GM18907 (cell line): ENCODE results near the gene MRPL55.

Source experiments
- ATAC-seq: cut with Tn5 transposase; IDR thresholded peaks from one replicate; pipeline ENCODE4 v1.9.1; 2021; ENCODE audit warnings: mild to moderate bottlenecking, moderate library complexity; ENCODE audit not compliant: unreplicated experiment

The MRPL55 gene

DNA sequence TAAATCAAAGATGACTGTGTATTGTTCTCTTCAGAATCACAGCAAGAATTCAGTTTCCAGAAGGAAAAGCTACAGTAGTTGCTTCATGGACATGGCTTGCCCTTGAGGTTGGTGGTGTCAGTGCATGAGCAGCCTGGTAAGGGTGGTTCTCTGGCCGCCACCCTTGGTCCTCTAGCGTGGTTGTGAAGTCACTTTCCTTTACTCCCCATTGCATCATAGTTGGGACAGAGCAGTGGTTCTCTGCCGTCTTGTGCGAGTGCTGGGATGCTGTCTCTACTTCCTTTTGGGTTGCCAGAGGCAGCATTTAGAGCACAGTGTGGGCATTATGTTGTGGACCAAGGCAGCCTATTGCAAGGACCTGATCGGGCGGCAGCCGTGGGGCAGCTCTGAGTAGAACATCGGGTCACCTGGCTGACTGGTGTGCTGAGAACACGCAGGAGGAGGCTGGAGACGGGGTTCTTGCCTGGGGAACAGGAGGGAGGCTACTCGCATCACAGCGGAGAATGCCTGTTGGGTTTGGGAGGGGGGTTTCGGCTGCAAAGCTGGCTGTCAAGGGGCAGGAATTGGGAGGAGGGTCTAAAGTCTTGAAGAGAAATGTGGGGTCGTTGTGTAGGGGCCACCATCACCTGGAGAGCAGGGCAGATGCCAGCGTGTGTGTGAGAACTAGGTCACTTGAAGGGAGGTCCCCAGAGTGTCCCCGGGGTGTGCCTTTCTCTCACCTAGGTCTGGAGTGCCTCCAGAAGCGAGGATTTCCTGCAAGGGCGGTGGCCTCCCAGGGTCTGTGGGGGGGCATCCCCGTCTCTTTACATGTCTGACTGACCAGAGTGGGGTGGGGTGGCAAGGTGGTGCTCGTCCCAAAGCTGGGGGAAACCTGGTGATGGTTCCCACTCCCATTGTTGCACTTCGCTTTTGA lies 20.3 kb downstream of the MRPL55 start:
- ATAC-seq, result no peak

DNA sequence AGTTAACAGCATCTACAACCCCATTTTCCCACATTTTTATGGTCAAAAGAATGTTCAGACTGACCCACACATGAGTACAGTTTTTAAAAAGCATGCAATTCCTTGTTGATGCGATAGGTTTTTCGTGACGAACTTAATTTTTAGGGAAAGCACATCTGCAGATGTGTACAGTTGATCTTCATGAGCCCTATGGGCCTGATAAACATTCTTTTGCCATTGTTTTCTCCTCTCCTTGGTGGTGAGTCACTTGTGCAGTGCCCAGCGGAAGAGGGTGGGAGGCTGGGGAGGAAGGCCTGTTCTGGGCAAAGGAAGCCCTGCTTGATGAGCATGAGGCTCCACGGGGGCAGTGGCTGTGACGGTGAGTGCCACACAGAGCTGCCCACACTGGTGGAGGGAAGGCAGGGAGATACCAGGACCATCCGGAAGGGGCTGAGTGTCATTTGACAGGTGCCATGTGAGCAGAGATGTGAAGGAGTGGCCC lies 21.3 kb downstream of the MRPL55 start:
- no peak for ATAC-seq

DNA sequence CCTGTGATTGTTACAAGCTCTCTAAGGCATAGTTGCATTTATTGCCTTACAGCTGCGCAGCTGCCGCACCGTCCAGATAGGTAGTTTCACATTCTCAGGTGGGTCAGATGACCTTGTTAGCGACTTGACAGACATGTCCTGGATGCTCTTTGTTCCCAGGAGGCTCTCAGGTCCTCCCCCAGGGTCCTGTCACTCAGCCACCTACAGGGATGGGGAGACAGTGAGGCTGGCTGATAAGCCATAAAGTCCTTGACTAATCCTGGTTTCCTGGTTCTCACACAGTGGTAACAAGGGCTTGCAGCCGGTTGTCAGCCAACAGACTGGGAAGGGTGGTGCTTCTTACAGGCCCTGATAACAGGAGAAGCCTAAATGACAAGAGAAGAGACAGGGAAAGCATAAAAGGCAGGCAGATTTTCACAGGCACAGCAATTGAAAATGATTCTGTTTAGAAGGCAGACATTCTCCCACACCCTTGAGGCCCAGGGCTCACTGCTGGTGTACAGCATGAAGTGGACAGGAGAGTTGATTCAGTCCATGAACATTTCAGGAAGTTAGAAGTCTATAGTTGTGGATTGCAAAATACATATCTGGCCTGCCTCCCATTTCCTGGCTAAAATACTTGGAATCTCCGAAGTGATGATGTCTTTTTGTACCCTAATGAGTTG lies 23.7 kb downstream of the MRPL55 start:
- no peak for ATAC-seq

DNA sequence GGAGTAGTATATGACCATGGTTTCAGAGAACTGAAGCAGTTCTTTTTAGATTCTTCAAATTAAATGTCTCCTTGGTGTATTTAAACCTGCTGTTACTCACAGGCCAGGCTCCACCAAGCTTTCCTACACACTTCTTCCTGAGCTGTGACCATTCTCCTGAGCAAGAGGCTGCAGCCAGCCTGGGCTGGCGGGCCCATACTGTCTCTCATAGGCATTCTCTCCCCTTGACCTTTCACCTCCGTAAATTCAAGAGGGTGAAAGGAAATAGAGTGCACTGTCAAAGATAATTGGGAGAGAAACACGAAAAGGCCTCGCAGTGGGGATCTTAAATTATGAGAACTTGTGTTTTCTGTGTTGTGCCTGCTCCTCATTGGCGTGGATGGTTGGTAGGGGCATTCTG lies 24.3 kb downstream of the MRPL55 start:
- no peak for ATAC-seq

- no peak for ATAC-seq
Measured at GRCh38 chr1:228084325-228084724, 24.8 kb downstream of the MRPL55 start.

DNA sequence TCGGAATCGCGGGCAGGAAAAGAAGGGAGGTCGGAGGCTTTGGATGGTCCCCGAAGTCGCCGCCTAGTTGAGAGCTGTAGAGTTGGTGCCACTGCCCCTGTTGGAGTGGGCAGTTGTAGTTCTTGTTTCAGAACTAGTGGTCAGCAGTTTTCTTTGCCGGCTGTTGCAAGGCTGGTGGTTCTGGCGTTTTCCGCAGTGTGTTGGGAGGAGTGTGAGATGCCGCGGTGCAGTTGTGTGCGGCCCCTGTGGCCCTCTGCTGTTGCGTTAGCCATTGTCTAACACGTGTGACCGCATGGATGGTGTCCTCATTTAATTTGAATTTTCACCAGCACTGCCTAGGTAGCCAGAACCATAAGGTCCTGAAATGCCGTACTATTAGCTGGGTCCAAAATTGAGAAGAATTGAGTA lies 25.2 kb downstream of the MRPL55 start:
- ATAC-seq, result no peak

DNA sequence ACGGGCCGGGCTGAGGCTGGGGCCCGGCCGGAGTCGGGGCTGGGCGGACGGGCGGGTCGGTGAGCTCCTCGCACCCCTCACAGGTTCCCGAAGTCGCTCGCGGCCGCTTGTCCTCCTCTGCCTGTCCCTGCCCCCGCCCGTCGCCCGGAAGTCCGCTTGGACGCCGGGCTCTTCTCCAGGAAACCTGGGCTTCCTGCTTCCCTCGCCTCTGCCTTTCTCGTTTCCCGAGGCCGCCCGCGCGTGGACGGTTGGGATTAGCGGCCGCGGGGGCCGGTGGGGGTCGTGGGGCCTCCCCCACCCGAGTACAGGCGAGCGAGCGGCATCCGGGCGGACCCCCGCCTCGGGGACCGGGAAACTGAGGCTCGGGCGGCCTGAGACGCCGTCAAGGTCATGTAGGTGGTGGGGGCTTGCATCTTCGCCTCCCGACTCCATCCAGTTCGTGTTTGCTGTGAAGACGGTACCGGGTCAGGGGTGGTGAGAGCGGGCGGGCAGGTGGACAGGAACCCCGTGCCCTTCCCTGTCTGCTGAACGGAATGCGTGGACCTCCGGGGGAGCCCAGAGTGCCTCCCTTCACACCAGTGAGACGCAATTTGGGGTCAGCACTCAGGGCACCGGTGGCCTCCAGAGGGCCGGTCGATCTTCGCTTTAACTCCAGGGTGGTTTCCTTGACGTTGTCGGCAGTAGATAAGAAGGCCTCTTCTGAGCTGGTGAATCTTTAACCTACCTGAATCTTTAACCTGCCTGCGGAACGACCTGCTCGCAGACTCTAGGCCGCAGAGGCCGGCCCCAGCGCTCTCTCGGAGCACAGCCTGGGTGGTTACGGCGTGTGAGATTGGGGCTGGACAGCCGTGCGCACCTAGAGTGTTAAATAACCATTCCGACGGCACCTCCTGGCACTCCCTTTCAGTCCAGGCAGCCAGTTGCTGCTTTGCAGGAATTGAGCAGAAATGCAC lies 25.9 kb downstream of the MRPL55 start:
- peak; percentile 22 for ATAC-seq

DNA sequence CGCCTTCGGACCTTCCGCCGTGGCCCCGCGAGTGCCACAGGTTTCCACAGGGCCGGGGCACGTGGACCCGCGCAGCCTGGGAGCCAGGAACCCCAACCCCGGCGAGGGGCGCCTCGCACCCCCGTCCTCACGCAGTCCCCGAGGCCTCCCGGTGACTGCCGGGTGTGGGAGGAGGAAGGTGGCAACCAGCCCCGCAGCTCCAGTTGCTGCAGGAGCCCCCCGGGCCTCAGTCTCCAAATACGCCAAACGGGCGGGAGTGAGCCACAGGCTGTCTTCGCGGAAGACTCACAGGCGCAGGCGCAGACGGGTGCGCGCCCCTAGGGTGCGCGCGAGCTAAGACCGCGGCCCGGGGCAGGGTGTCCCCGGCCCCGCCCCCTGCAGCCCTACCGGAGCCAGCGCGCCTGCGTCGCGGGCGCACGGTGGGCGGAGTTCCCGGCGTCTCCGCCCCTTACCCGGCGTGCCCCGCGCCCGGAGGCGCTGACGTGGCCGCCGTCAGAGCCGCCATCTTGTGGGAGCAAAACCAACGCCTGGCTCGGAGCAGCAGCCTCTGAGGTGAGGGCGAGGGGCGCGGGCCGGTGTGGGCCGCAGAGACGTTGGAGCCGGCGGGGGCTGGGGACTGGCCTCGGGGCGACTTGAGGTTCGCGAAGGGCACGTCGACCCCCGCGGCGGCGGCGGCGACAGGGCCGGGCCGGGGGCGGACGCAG lies 26.7 kb downstream of the MRPL55 start, which contains the start of gene ARF1:
Gene ARF1, plus strand, starts transcription at position 495 of the 704 bp plus-strand sequence. CDS start 14,407 bp downstream, outside the sequence.
- ATAC-seq, result peak; percentile 74

DNA sequence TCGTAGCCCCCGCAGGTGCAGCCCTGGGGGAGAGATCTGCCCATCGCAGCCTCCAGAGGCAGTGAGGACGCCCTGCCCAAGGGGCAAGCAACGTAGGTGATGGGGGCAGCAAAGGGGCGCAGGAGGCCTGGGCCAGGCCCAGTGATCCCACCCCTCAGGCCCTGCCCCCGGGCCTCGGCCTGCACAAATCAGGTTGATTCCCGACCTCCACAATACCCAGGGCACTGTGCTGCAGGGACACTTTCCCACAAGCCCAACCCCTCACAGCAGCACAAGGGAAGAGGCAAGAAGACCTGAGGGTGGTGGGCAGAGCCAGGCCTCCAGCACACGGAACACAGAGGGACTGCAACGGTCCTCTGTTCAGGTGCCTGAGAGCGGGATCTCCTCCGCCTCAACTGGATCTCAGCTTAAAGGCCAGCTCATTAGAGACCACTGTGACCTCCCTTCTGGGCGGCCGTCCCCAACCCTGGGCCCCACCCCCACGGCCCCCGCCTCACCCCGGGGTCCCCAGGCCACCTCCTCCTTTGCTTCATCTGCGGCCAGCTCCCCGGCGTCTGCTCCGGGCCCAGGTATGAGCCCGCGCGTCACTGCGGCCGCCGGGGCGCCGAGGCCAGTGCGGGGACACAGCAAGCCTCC lies 27.4 kb downstream of the MRPL55 start:
- peak; percentile 9 for ATAC-seq

GRCh38 chr1:228081144-228081543 lies 28.0 kb downstream of the MRPL55 start:
- no peak for ATAC-seq

DNA sequence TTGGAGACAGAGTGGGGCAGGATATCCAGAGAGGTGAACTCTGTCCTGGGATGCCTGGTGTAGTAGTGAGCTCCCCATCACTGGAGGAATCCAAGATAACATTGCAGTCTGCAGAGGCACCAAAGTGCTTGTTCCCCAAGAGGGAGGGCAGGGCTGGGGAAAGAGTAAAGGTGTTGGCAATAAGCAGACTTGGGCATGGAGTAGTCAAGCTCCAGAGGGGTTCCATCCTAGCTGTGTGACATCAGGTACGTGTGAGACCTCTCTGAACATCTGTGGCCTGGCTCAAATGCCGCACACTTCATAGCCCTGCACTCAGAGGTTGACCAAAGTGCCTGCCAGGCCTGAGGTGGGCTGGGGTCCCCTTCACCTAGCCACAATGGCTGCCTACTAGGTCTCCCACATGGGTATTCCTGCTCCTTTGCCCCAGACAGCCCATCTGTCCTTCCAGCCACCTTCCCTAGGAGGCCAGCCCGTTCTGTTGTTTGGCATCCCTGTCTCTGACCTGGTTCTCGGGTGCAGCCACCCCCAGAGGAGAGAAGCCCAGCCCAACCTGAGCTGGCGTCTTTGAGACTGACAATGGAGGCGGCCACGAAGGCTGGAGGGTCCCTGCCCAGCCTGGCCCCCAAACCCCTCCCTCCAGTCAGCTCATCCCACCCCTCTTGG lies 29.4 kb downstream of the MRPL55 start:
- no peak for ATAC-seq

DNA sequence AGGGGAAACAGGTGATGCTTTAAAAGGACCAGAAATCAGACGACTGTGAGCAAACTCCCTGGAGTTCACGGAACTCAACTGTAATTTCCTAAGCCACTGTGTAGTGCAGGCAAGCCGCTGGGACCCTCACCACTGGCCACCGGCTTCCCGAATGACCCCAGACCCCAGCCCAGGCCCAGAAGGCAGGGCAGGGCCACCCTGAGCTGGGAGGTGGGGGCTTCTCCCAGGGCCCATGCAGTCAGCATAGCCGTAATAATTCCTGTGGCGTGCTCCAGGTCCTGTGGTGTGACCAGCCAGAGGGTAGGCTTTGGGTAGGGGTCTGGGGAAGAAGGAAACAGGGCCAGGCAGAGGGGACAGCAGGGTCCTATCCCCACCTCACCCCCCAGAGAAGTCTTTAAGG lies 30.1 kb downstream of the MRPL55 start:
- ATAC-seq, result no peak

DNA sequence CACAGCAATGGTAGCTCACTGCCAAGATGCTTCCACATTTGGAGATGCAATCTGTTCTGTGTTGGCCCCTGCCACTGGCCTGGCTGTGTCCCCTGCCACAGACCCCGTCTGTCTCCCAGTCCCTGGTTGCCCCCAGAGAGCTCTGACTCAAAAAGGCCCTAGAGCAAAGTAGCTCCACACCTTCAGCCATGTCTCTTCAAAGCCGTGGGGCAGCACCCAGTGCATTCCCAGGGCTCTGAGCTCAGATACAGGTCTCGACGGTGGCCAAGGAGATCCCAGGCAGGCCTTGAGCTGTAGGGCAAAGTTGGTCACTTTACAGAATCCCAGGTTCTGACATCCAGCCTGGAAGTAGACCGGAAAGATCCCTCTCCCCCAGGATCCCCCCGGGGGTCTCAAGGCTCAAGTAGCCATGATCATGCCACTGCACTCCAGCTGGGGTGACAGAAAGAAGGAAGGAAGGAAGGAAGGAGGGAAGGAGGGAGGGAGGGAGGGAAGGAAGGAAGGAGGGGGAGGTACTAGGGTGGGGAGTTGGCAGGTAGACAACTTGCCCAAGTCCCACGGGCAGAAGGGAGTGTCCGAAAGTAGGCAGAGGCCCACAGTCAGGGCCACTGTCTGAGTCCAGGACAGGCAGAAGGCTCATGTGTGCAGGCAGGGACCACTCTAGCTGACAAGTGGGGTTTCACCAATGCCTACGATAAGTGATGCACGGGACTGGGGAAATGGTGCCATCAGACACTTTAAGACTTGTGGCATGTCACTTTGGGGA lies 31.4 kb downstream of the MRPL55 start:
- ATAC-seq, result no peak

GRCh38 chr1:228076796-228077430 lies 32.2 kb downstream of the MRPL55 start:
- ATAC-seq, result no peak

DNA sequence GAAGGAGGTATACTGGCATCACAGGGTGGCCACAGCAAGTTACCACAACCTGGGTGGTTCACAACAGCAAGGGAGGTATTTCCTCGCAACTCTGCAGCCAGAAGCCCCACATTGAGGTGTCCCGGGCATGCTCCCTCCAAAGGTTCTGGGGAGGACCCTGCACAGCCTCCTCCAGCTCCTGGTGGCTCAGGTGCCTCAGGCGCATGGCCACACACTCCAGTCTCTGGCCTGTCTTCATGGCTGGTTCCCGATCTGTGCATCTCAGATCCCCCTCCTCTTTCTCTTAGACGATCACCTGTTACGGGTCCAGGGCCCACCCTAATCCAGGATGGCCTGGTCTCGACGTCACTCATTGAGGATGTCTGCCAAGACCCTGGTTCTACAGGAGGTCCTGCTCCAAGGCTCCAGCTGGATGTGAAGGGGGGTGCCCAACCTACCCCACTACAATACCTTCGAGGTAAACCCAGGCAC lies 33.3 kb downstream of the MRPL55 start:
- ATAC-seq, result no peak

GRCh38 chr1:228074954-228075730 lies 34.0 kb downstream of the MRPL55 start:
- no peak for ATAC-seq
